IPS-11a (cell line): ENCODE measurements around the gene LRP2BP.
"Not testable (repeated sequence)": the region's sequence is repeated elsewhere in the genome, so short reads cannot be mapped to it uniquely, and the experiment has no call there.

Experiments used
- H3K4me3 ChIP-seq: one replicate; pipeline ENCODE4 v1.5.1; 2013; ENCODE audit warnings: low read depth, low read length, control low read depth

The LRP2BP gene

DNA sequence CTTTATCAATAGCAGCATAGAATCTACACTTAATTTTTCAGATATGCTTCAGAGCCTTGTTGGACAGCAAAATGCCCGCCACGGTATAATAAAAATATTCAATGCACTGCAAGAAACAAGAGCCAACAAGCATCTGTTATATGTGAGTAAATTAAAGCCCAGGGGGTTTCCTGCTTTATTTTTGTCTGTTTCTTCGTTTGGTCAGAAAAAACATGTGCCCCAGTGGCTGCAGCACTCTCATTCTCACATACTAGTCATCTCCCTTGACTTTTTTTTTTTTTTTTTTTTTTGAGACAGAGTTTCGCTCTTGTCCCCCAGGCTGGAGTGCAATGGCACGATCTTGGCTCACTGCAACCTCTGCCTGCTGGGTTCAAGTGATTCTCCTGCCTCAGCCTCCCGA lies 33.2 kb downstream of the LRP2BP start:
- H3K4me3 ChIP-seq: not testable (repeated sequence)

- H3K4me3 ChIP-seq: no peak overlapping the region
Observed at GRCh38 chr4:185361872-185362271, 33.9 kb downstream of the LRP2BP start.

DNA sequence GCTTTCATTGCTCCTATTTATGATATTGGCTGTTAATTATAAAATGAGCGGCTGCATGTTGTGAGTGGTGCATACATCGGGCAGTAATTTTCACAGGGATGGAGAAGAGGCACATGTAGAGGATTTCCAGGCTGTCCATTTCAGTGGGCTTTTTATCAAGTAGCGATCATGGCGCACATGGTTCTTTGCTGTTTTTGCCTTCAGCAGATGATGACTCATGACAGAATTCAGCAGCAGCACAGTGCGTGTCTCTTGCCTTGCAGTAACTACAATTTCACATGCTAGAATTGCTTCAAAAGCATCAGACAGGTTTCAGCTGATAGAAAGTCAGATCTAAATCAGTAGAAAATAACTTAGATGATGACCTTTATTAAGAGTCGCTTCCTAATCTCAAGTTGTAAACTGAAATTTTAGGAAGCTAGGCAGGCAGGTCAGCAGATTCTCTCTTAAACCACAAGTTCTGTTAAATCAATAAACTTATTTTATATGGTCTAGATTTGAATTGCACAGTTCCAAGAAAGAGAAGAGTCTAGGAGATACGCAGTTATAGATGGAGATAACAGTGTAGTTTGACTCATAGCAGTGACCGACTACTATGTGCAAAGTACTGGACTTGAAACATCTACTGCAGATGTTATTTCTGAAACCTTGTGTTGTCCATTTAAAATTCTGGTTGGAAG lies 35.8 kb downstream of the LRP2BP start:
- H3K4me3 ChIP-seq: no peak overlapping the region

GRCh38 chr4:185358959-185359358 lies 36.8 kb downstream of the LRP2BP start:
- H3K4me3 ChIP-seq: no peak overlapping the region

- H3K4me3 ChIP-seq: no peak overlapping the region
Observed at GRCh38 chr4:185358514-185358913, 37.2 kb downstream of the LRP2BP start.

- no peak overlapping the region for H3K4me3 ChIP-seq
Observed at GRCh38 chr4:185357733-185358440, 37.8 kb downstream of the LRP2BP start.

- no peak overlapping the region for H3K4me3 ChIP-seq
Observed at GRCh38 chr4:185357211-185357610, 38.5 kb downstream of the LRP2BP start.

- no peak overlapping the region for H3K4me3 ChIP-seq
Observed at GRCh38 chr4:185352741-185353140, 43.0 kb downstream of the LRP2BP start.

DNA sequence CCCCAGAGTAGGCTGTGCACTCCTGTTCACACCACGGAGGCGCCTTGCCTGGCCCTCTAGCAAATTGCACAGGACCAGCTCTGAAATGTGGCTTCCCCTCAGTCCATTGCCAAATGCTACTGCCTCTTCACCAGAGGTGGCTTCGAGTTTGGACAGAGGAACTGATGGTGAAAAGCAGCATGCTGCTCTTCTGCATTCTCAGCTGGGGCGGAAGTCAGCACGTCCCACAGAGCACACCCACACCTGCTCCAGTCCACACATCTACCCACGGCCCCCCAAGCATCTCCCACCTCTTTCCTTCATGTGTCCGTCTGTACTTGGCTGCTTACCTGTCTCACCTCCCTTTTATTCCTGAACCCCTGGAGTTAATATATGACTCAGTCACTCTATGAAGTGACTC lies 43.5 kb downstream of the LRP2BP start:
- H3K4me3 ChIP-seq: no peak overlapping the region

- H3K4me3 ChIP-seq: no peak overlapping the region
Observed at GRCh38 chr4:185351691-185352090, 44.0 kb downstream of the LRP2BP start.

GRCh38 chr4:185346975-185347601 lies 48.6 kb downstream of the LRP2BP start:
- H3K4me3 ChIP-seq: no peak overlapping the region

- H3K4me3 ChIP-seq: no peak overlapping the region
Observed at GRCh38 chr4:185344743-185345538, 50.8 kb downstream of the LRP2BP start.

DNA sequence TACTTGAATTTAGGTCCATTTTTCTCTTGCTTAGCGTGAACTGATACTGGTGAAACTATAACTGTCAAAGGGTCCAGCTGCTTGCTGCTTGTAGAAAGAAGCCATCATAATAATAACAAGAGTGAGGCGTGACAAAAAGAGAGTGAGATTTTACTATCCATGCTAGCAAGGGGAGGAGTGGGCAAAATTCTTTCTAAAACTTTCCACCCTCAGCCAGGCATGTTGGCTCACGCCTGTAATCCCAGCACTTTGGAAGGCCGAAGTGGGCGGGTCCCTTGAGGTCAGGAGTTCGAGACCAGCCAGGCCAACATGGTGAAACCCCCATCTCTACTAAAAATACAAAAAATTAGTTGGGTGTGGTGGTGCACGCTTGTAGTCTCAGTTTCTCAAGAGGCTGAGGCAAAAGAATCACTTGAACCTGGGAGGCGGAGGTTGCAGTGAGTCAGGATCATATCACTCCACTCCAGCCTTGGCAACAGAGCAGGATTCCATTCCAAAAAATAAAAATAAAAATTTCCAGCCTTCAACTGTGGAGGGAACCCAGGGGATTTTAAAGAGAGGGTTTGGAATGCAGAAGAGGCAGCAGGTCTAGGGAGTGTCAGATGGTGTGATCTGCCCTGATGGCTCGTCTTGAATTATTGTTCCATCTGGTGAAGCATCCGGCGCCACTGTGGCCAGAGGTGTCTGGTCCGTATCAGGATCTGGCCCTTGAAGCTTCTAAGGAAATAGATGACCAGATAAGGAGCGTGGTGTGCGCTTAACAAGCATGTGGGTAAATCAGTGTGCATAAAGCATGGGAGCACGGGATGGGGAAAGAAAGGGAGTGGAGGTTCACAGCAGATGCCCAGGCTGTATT lies 51.8 kb downstream of the LRP2BP start:
- no peak overlapping the region for H3K4me3 ChIP-seq

- no peak overlapping the region for H3K4me3 ChIP-seq
Observed at GRCh38 chr4:185341841-185342240, 53.9 kb downstream of the LRP2BP start.

GRCh38 chr4:185341377-185341776 lies 54.3 kb downstream of the LRP2BP start:
- H3K4me3 ChIP-seq: no peak overlapping the region

DNA sequence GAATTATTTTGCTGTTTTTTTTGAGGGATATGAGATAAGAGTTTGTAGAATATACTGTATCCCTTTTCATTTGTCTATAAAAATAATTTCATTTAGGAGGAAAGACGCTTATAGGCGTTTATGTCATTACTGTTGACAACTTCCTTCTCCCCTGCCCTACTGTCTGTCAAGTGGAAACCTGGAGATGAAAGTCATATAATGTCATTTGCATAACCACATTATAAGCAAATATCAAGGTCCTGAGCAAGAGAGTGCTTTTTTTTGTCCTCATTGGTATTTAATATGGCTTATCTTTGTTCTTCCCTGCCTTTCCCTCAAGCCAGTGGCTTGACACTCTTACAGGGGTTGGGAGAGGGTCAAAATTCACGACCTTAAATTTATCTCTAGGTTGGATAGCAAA lies 55.8 kb downstream of the LRP2BP start:
- no peak overlapping the region for H3K4me3 ChIP-seq

DNA sequence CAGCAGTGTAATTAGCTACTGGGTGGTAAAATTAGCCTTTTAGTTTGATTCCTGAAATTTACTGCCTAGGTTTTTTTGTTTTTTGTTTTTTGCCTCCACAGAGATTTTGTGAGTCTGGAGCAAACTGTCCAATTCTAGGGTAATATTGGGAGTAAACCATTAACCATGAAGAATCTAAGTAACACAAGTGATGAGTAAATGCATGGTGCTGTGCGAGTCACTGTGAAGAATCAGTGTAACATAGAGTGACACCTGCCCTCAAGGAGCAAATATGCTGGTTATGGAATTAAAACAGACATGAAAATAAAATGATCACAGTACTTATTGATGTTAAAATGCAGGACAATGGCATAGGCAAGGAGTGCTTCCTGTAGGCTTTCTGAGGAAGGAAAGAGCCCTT lies 60.1 kb downstream of the LRP2BP start:
- no peak overlapping the region for H3K4me3 ChIP-seq

GRCh38 chr4:185334326-185334725 lies 61.4 kb downstream of the LRP2BP start:
- no peak overlapping the region for H3K4me3 ChIP-seq

DNA sequence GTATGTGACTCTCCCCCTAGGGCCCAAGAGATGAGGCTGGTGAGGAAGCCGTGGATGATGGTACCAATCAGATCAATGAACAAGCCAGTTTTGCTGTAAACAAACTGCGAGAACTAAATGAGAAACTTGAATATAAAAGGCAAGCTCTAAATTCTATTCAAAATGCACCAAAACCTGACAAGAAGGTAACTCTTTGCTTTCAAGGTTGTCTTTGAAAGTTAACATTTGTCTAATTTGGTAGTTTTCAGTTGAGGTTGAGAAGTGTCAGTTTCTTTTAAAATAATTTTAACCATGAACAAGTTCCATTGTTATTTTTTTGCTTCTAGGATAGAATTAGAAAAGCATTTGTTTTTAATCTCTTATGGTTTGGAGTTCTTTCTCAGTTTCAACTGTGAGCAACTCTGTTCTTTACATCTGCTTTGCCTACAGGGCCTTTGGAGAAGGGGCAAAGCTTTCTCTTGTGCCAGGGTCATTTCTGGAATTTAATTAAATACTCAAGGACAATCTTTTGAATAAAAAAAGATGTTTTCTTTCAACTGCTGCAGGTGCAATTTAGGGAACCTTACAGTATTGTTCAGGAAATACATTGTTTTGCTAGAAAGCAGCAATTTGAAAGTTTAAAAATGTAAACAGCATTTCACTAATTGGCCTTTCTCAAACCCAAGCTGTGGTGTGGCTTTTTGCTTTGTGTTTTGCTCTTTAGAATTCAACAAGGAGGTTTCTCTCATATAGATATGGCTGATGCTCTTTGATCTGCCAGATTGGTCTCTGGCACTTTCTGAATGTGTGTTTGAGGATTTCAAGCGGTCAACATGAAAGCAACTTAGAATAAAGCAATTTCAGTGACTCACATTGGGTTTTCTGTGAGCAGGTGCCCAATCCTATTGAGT lies 62.9 kb downstream of the LRP2BP start:
- no peak overlapping the region for H3K4me3 ChIP-seq
